Suprapubic skin (tissue), 4 donors: Measurements from ENCODE around the gene TBX3. TPM values are rescaled to one million over a fixed set of nuclear protein-coding genes. Genes with fewer than 3 reads are reported as not detected.
"Not testable (repeated sequence)": the region's sequence is repeated elsewhere in the genome, so short reads cannot be mapped to it uniquely, and the experiment has no call there.

Experiments used
- DNase-seq, 2 donors: peaks; one replicate each; pipeline ENCODE4 v3.0.0-alpha.2; 2019; ENCODE audit warnings: low spot score in 2 of 2
- H3K27ac ChIP-seq: fragments of 200-600 bp; sonication (generic); one replicate; pipeline ENCODE4 v1.5.1; 2019
- H3K27me3 ChIP-seq: fragments of 200-600 bp; sonication (generic); one replicate; pipeline ENCODE4 v1.5.1; 2019
- H3K36me3 ChIP-seq: fragments of 200-600 bp; sonication (generic); one replicate; pipeline ENCODE4 v1.5.1; 2019
- H3K4me1 ChIP-seq: fragments of 200-600 bp; sonication (generic); one replicate; pipeline ENCODE4 v1.5.1; 2019
- H3K4me3 ChIP-seq: fragments of 200-600 bp; sonication (generic); one replicate; pipeline ENCODE4 v1.5.1; 2019; ENCODE audit warnings: mild to moderate bottlenecking
- H3K9me3 ChIP-seq: fragments of 200-600 bp; sonication (generic); one replicate; pipeline ENCODE4 v1.5.1; 2019
- CTCF ChIP-seq, 2 donors: fragments of 200-600 bp in 1 of 2; fragments of 450-650 bp in 1 of 2; sonication (generic) in 1 of 2; IDR thresholded peaks; one replicate each; pipeline ENCODE4 v1.5.1; 2016 to 2019; ENCODE audit warnings: antibody characterized with exemption in 2 of 2, mild to moderate bottlenecking in 1 of 2, moderate library complexity in 1 of 2
- EP300 ChIP-seq: sonication (generic); formaldehyde crosslinking; IDR thresholded peaks from one replicate; pipeline ENCODE4 v1.6.1; 2017; ENCODE audit warnings: antibody characterized with exemption
- POLR2A ChIP-seq, 2 donors: fragments of 450-650 bp; IDR thresholded peaks; one replicate each; pipeline ENCODE4 v1.6.1; 2017; ENCODE audit warnings: antibody characterized with exemption in 2 of 2, mild to moderate bottlenecking in 2 of 2, moderate library complexity in 2 of 2
- POLR2AphosphoS5 ChIP-seq, 3 donors: sonication (generic); formaldehyde crosslinking; IDR thresholded peaks; one replicate each; pipeline ENCODE4 v1.6.1; 2017; ENCODE audit warnings: antibody characterized with exemption in 3 of 3
- WGBS: methylation state at CpG from one replicate; pipeline ENCODE4 v1.1.5; 2018; 5-methylcytosine and 5-hydroxymethylcytosine counted together
- total RNA-seq, 4 donors: library from RNA; depleted of rRNA; stranded (reverse); fragments of >200 nt; gene quantifications; one replicate each; pipeline ENCODE4 v1.1.0, GENCODE V29; 2016

TBX3 gene
- total RNA-seq, 4 donors from 2014 or later: 23.4 to 35.6 (median 28.7) TPM

- Histone ChIP-seq H3K4me3 (no peak overlapping the region), H3K36me3 (no peaks in the 10 kb centered on the region), H3K4me1 (no peaks in the 10 kb centered on the region), H3K27me3 (no peaks in the 10 kb centered on the region), H3K9me3 (no peaks in the 10 kb centered on the region), H3K27ac (no peak overlapping the region)
- DNase-seq: no peak
- TF ChIP-seq POLR2AphosphoS5 (IDR thresholded peaks at IDR 0.05) (no peak), EP300 (no peak), CTCF (IDR thresholded peaks at IDR 0.05) (no peak)
- WGBS: 75% methylated on average over 7 of the region's 7 CpGs
Measured at GRCh38 chr12:114721266-114721665, 37.3 kb upstream of the TBX3 start.

GRCh38 chr12:114713466-114714215 lies 29.7 kb upstream of the TBX3 start:
- H3K4me1 ChIP-seq: peaks cover 7% of the 10 kb centered on the region
- no peak for DNase-seq
- H3K36me3 ChIP-seq: no peaks in the 10 kb centered on the region
- no peak overlapping the region for H3K27ac ChIP-seq
- no peaks in the 10 kb centered on the region for H3K9me3 ChIP-seq
- H3K4me3 ChIP-seq: no peak overlapping the region
- WGBS: 90% methylated on average over 9 of the region's 9 CpGs
- peaks cover 9% of the 10 kb centered on the region for H3K27me3 ChIP-seq
- TF ChIP-seq POLR2AphosphoS5 (IDR thresholded peaks at IDR 0.05): no peak
- no peak for TF ChIP-seq POLR2A (IDR thresholded peaks at IDR 0.05)
- no peak for TF ChIP-seq CTCF (IDR thresholded peaks at IDR 0.05)
- no peak for TF ChIP-seq EP300

DNA sequence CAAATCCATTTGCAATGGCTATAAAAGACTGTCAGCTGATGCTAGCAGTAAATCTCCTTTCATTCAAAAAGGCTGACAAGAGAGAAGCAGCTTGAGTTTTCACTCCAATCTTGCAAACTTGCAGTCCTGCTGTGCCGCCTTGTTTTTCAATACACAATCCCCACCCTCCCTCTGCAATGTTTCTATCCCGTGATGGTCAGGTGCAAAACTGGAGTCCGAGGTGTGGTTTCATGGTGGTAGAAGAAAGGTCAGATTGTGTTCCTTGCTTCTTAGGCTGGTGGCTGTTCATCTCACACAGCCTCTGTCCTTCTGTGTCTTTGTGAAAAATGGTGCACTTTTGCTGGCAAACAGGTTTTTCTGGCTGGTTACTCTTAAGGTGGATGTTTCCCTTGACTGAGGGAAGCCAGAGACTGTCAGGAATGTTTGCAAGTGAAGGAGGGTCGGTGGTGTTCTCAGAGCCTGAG lies 27.7 kb upstream of the TBX3 start:
- H3K36me3 ChIP-seq: no peaks in the 10 kb centered on the region
- TF ChIP-seq POLR2A (IDR thresholded peaks at IDR 0.05) (no peak), CTCF (IDR thresholded peaks at IDR 0.05) (no peak), POLR2AphosphoS5 (IDR thresholded peaks at IDR 0.05) (no peak), EP300 (no peak)
- peaks cover 9% of the 10 kb centered on the region for H3K27me3 ChIP-seq
- H3K27ac ChIP-seq: no peak overlapping the region
- H3K4me1 ChIP-seq: peaks cover 7% of the 10 kb centered on the region
- no peak for DNase-seq
- 30% methylated on average over 4 of the region's 4 CpGs for WGBS
- H3K4me3 ChIP-seq: no peak overlapping the region
- no peaks in the 10 kb centered on the region for H3K9me3 ChIP-seq

- Histone ChIP-seq H3K4me3 (no peak overlapping the region), H3K27me3 (peaks cover 9% of the 10 kb centered on the region), H3K4me1 (peaks cover 7% of the 10 kb centered on the region), H3K27ac (no peak overlapping the region), H3K9me3 (no peaks in the 10 kb centered on the region), H3K36me3 (no peaks in the 10 kb centered on the region)
- no peak for TF ChIP-seq POLR2AphosphoS5 (IDR thresholded peaks at IDR 0.05)
- no peak for TF ChIP-seq POLR2A (IDR thresholded peaks at IDR 0.05)
- no peak for TF ChIP-seq EP300
- no peak for TF ChIP-seq CTCF (IDR thresholded peaks at IDR 0.05)
- 56% methylated on average over 7 of the region's 7 CpGs for WGBS
- DNase-seq: no peak
Measured at GRCh38 chr12:114710151-114710550, 26.2 kb upstream of the TBX3 start.

GRCh38 chr12:114709112-114709511 lies 25.1 kb upstream of the TBX3 start:
- Histone ChIP-seq H3K4me1 (peaks cover 7% of the 10 kb centered on the region), H3K36me3 (no peaks in the 10 kb centered on the region), H3K9me3 (no peaks in the 10 kb centered on the region), H3K4me3 (no peak overlapping the region), H3K27ac (no peak overlapping the region), H3K27me3 (peaks cover 9% of the 10 kb centered on the region)
- DNase-seq: no peak
- WGBS: 89% methylated on average over 9 of the region's 9 CpGs
- TF ChIP-seq POLR2A (IDR thresholded peaks at IDR 0.05): no peak
- no peak for TF ChIP-seq POLR2AphosphoS5 (IDR thresholded peaks at IDR 0.05)
- no peak for TF ChIP-seq EP300
- TF ChIP-seq CTCF (IDR thresholded peaks at IDR 0.05): no peak

DNA sequence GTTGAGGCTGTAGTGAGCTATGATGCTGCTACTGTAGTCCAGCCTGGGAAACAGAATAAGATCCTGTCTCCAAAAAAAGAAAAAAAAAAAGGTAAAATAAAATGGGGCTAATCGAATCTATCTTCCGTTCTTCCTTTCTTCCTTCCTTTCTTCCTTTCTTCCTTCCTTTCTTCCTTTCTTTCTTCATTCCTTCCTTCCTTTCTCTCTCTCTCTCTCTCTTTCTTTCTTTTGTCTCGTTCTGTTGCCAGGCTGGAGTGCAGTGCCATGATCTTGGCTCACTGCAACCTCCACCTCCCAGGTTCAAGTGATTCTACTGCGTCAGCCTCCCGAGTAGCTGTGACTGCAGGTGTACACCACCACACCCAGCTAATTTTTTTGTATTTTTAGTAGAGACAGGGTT lies 24.6 kb upstream of the TBX3 start:
- H3K4me1 ChIP-seq, H3K36me3 ChIP-seq, DNase-seq, H3K9me3 ChIP-seq, H3K27ac ChIP-seq, H3K4me3 ChIP-seq: not testable (repeated sequence)
- peaks cover 11% of the 10 kb centered on the region for H3K27me3 ChIP-seq
- 89% methylated on average over 5 of the region's 5 CpGs for WGBS
